Amniotic epithelial cell (primary cell): ENCODE data around the gene ZDHHC19.
A peak's percentile ranks its signal among the peaks of the same experiment; 100 is the strongest.
"Not testable (repeated sequence)": the region's sequence is repeated elsewhere in the genome, so short reads cannot be mapped to it uniquely, and the experiment has no call there.

ENCODE experiments used
- DNase-seq: peaks from one replicate; pipeline ENCODE4 v3.0.0-alpha.2; 2010; ENCODE audit warnings: low read depth

ZDHHC19 gene

GRCh38 chr3:196225086-196225485 lies 13.9 kb upstream of the ZDHHC19 start:
- no peak for DNase-seq

GRCh38 chr3:196222876-196223595 lies 11.8 kb upstream of the ZDHHC19 start:
- no peak for DNase-seq

- no peak for DNase-seq
These were observed 9.8 kb upstream of the ZDHHC19 start for GRCh38 chr3:196220991-196221390.

- DNase-seq, result no peak
These were observed 9.4 kb upstream of the ZDHHC19 start for GRCh38 chr3:196220587-196220986.

- no peak for DNase-seq
These were observed 8.7 kb upstream of the ZDHHC19 start for GRCh38 chr3:196219970-196220311.

GRCh38 chr3:196219194-196219969 lies 8.2 kb upstream of the ZDHHC19 start:
- DNase-seq, result peak; percentile 93

GRCh38 chr3:196218155-196218712 lies 7.0 kb upstream of the ZDHHC19 start:
- no peak for DNase-seq

GRCh38 chr3:196217307-196218154 lies 6.3 kb upstream of the ZDHHC19 start:
- no peak for DNase-seq

GRCh38 chr3:196216681-196217211 lies 5.5 kb upstream of the ZDHHC19 start:
- no peak for DNase-seq

GRCh38 chr3:196216089-196216564 lies 4.9 kb upstream of the ZDHHC19 start, which contains the start of gene SLC51A:
TSS of gene SLC51A (plus strand) at chr3:196216534. CDS start at chr3:196216713, 179 bp downstream.
- no peak for DNase-seq

GRCh38 chr3:196215493-196216020 lies 4.4 kb upstream of the ZDHHC19 start:
- DNase-seq, result no peak

- no peak for DNase-seq
These were observed 3.7 kb upstream of the ZDHHC19 start for GRCh38 chr3:196214783-196215441.

GRCh38 chr3:196209944-196210672 lies 1.1 kb downstream of the ZDHHC19 start:
- not testable (repeated sequence) for DNase-seq

- no peak for DNase-seq
These were observed 2.1 kb downstream of the ZDHHC19 start for GRCh38 chr3:196208942-196209695.

- DNase-seq, result no peak
These were observed 3.2 kb downstream of the ZDHHC19 start for GRCh38 chr3:196207833-196208607.

- no peak for DNase-seq
These were observed 3.9 kb downstream of the ZDHHC19 start for GRCh38 chr3:196207159-196207832.

GRCh38 chr3:196205442-196206205 lies 5.6 kb downstream of the ZDHHC19 start:
- DNase-seq, result not testable (repeated sequence)
